SKM-1 (cell line): ENCODE data around the gene DDX51.

ENCODE experiments used
- DNase-seq: peaks from one replicate; lab custom pipeline; 2025; ENCODE audit not compliant: unreplicated experiment; lab: John Stamatoyannopoulos, UW

Gene DDX51

GRCh38 chr12:132167611-132168310 lies 23.6 kb upstream of the DDX51 start:
- DNase-seq = no peak

- DNase-seq = no peak
Observed at GRCh38 chr12:132166801-132167591, 22.9 kb upstream of the DDX51 start.

- no peak for DNase-seq
Observed at GRCh38 chr12:132166093-132166492, 22.0 kb upstream of the DDX51 start.

- DNase-seq = no peak
Observed at GRCh38 chr12:132165584-132165983, 21.5 kb upstream of the DDX51 start.

- no peak for DNase-seq
Observed at GRCh38 chr12:132164426-132164825, 20.3 kb upstream of the DDX51 start.

GRCh38 chr12:132163911-132164288 lies 19.8 kb upstream of the DDX51 start:
- no peak for DNase-seq

GRCh38 chr12:132163041-132163910 lies 19.2 kb upstream of the DDX51 start:
- DNase-seq = no peak

GRCh38 chr12:132162508-132163031 lies 18.5 kb upstream of the DDX51 start:
- DNase-seq = no peak

- DNase-seq = no peak
Observed at GRCh38 chr12:132161796-132162507, 17.8 kb upstream of the DDX51 start.

GRCh38 chr12:132161036-132161781 lies 17.1 kb upstream of the DDX51 start:
- no peak for DNase-seq

GRCh38 chr12:132160601-132161035 lies 16.5 kb upstream of the DDX51 start:
- no peak for DNase-seq

- DNase-seq = no peak
Observed at GRCh38 chr12:132160016-132160415, 15.9 kb upstream of the DDX51 start.

- no peak for DNase-seq
Observed at GRCh38 chr12:132159555-132160003, 15.5 kb upstream of the DDX51 start.

- DNase-seq = no peak
Observed at GRCh38 chr12:132158677-132159554, 14.8 kb upstream of the DDX51 start.

GRCh38 chr12:132157733-132158409 lies 13.8 kb upstream of the DDX51 start:
- DNase-seq = no peak

- no peak for DNase-seq
Observed at GRCh38 chr12:132156573-132157325, 12.6 kb upstream of the DDX51 start.

GRCh38 chr12:132155771-132156572 lies 11.9 kb upstream of the DDX51 start:
- DNase-seq = no peak
